HG03025 (cell line): Measurements from ENCODE around the gene ITPKB.

Experiments used
- ATAC-seq: cut with Tn5 transposase; IDR thresholded peaks from one replicate; pipeline ENCODE4 v1.9.1; 2021; ENCODE audit warnings: mild to moderate bottlenecking, moderate library complexity; ENCODE audit not compliant: unreplicated experiment, low FRiP score

The ITPKB gene

GRCh38 chr1:226593541-226593940, 145.5 kb downstream of the ITPKB start:
- ATAC-seq = no peak

GRCh38 chr1:226590614-226591013, 148.5 kb downstream of the ITPKB start:
- no peak for ATAC-seq

- ATAC-seq = no peak
Measured at GRCh38 chr1:226589008-226589733, 149.9 kb downstream of the ITPKB start.

GRCh38 chr1:226588484-226588883, 150.6 kb downstream of the ITPKB start:
- ATAC-seq = no peak

DNA sequence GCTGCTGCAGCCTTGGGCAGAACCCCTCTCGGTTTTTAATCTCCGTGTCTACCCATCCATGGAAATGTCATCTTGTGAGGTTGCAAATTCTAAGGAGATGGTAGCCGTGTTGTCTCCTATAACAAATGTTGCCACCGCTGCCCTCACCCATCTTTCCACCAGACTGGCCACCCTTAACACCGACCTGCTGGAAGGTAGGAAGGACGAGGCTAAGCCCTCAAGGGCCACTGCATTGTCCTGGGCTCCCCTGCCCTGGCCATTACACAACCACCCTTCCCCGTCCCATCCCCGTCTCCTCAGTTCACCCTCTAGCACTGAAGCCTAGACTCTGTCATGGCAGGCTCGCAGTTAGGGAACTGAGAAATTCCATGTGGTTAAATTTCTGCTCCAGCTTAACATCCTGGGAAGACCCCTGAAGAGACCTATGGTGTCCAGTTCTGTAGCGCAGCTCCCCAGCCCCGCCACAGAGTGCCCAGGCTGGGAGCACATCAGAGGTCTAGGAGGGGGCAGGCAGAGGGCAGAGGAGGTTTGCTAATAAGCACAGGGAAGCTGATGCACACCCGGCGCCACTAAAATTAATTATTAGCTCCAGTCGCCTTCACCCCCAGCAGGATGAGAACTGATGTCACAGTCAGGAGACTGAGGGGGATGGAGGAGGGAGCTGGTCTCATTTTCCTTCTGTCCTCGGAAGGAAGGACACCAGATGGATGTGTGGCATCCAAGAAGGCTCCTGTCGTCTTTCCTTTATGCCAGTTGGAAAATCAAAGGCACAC, 152.2 kb downstream of the ITPKB start:
- no peak for ATAC-seq

- no peak for ATAC-seq
Measured at GRCh38 chr1:226586116-226586515, 153.0 kb downstream of the ITPKB start.

DNA sequence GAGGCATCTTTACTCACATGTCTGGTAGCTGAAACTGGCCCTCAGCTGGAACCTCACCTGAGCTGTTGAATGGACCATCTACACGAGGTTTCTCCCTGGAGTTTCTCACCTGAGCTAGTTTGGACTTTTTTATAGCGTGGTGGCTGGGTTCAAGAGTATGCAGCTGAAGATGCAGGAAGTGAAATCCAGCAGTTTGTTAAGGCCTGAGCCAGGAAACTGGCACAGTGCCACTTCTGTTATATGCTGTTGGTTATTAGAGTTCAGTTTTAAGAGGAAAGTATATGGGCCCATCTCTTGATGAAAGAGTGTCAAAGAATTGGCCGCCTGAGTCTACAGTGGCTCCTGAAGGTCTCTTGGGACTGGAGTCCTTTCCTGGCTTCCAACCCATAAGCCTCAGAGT, 154.9 kb downstream of the ITPKB start:
- ATAC-seq = no peak

DNA sequence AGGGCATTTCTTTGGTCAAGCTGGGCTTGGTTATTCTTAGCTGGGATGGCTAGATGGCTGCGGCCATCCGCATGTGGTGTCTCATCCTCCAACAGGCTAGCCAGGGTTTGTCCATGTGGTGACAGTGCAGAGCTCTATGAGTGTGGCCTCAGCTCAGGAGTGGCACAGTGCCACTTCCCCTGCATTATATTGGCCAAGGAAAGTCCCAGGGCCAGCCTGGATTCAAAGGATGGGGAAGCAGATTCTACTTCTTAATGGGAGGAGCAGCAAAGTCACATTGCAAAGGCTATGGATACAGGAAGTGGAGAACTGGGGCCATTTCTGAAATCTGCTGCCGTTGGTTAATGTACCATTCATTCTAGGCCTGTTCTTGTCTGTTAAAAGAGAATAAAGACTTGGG, 156.1 kb downstream of the ITPKB start:
- no peak for ATAC-seq
